ENCODE results near the gene KCNQ1.

KCNQ1 gene

GRCh38 chr11:2410616-2411015, 34.2 kb upstream of the KCNQ1 start:
- no peaks in the 10 kb centered on the region for H3K36me3 ChIP-seq (ENCODE audit: control insufficient read depth in 1 of 2, insufficient read depth in 2 of 2, low read depth in 1 of 2, low read length in 2 of 2)
- H2BK12ac ChIP-seq (ENCODE audit: low read length in 2 of 2): no peak overlapping the region
- peaks cover 40% of the 10 kb centered on the region in 2 experiments for H3K27me3 ChIP-seq (ENCODE audit: control insufficient read depth in 1 of 2, insufficient read depth in 1 of 2, low read length in 2 of 2)
- H3K4me3 ChIP-seq (ENCODE audit: insufficient read depth in 1 of 2, low read depth in 1 of 2, low read length in 2 of 2): no peak overlapping the region
- peak overlapping the region; percentile 7 for H4K91ac ChIP-seq (ENCODE audit: low read length)
- H4K8ac ChIP-seq (ENCODE audit: low read length): no peak overlapping the region
- H3K18ac ChIP-seq (ENCODE audit: low read depth in 1 of 2, low read length in 2 of 2): no peak overlapping the region
- H3K4ac ChIP-seq (ENCODE audit: low read depth in 1 of 2, low read length in 2 of 2): no peak overlapping the region
- no peak overlapping the region for H2AFZ ChIP-seq (ENCODE audit: low read depth, low read length)
- no peak overlapping the region for H3K4me2 ChIP-seq (ENCODE audit: low read length, poor library complexity, severe bottlenecking)
- H3K79me1 ChIP-seq (replicated peaks; ENCODE audit: low read length, poor library complexity, severe bottlenecking): no peaks in the 10 kb centered on the region
- no peak overlapping the region for H2BK15ac ChIP-seq (ENCODE audit: low read depth, poor library complexity, severe bottlenecking)
- WGBS: 79% methylated on average over 8 of the region's 9 CpGs
- H2BK5ac ChIP-seq (ENCODE audit: low read depth, low read length, poor library complexity, severe bottlenecking): peak overlapping the region; percentile 6
- H3K27ac ChIP-seq (ENCODE audit: low read length, poor library complexity, severe bottlenecking): no peak overlapping the region
- H3K14ac ChIP-seq (ENCODE audit: low read length in 2 of 2): no peak overlapping the region
- peaks cover 2% of the 10 kb centered on the region for H3K4me1 ChIP-seq (ENCODE audit: control insufficient read depth, insufficient read depth, low read depth, low read length)
- no peak overlapping the region for H3K9ac ChIP-seq (ENCODE audit: low read length)
- H3K9me3 ChIP-seq (ENCODE audit: control insufficient read depth, low read length): no peaks in the 10 kb centered on the region
- H3K23ac ChIP-seq (ENCODE audit: low read length in 2 of 2): peak overlapping the region in 1 of 2 experiments; percentile 23
- H2AK5ac ChIP-seq (ENCODE audit: low read length, severe bottlenecking): no peak overlapping the region
- DNase-seq: no peak
- no peak overlapping the region for H2BK120ac ChIP-seq (ENCODE audit: low read depth, low read length)

DNA sequence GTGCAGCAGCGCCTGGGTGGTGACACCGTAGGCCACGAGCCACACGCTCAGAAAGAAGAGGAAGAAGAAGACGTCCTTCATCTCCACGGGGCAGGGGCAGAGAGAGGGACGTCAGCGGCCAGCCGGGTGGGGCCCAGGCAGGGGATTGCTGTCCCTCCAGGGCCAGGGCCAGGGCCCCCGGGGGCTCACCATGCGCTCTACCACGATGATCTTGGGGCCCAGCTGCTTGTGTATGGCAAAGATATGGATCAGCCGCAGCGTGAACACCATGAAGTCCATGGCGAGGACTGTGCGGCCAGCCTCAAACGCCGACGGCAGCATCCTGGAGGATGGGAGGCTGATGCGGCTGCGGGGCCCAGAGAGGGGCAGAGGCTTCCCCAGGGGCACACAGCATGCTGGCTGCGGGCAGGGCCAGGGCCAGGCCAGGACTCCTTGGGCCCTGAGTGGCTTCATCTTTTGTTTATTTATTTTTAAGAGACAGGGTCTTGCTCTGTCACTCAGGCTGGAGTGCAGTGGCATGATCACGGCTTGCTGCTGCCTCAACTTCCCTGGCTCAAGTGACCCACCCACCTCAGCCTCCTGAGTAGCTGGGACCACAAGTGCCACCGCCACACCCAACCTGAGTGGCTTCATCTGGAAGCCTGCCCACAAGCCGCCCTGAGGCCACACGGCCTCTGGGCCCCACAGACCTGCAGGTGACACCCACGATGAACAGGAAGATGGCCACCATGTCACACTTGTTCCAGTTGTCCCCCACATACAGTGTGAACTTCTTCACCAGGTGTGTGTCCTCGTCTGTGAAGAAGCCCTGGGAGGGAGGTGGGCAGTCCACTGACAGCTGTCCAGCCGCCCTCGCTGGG, 33.1 kb upstream of the KCNQ1 start:
- 87% methylated on average over 30 of the region's 30 CpGs for WGBS
- Histone ChIP-seq H2AFZ (ENCODE audit: low read depth, low read length) (no peak overlapping the region), H3K27me3 (ENCODE audit: control insufficient read depth in 1 of 2, insufficient read depth in 1 of 2, low read length in 2 of 2) (peaks cover 40 to 49% of the 10 kb centered on the region in 2 experiments), H3K27ac (ENCODE audit: low read length, poor library complexity, severe bottlenecking) (no peak overlapping the region), H3K79me1 (replicated peaks; ENCODE audit: low read length, poor library complexity, severe bottlenecking) (no peaks in the 10 kb centered on the region), H4K8ac (ENCODE audit: low read length) (no peak overlapping the region), H3K4ac (ENCODE audit: low read depth in 1 of 2, low read length in 2 of 2) (no peak overlapping the region), H3K9ac (ENCODE audit: low read length) (no peak overlapping the region), H3K36me3 (ENCODE audit: control insufficient read depth in 1 of 2, insufficient read depth in 2 of 2, low read depth in 1 of 2, low read length in 2 of 2) (no peaks in the 10 kb centered on the region), H3K9me3 (ENCODE audit: control insufficient read depth, low read length) (no peaks in the 10 kb centered on the region), H3K4me3 (ENCODE audit: insufficient read depth in 1 of 2, low read depth in 1 of 2, low read length in 2 of 2) (no peak overlapping the region), H3K4me2 (ENCODE audit: low read length, poor library complexity, severe bottlenecking) (no peak overlapping the region), H3K4me1 (ENCODE audit: control insufficient read depth, insufficient read depth, low read depth, low read length) (no peaks in the 10 kb centered on the region), H2BK12ac (ENCODE audit: low read length in 2 of 2) (no peak overlapping the region), H3K18ac (ENCODE audit: low read depth in 1 of 2, low read length in 2 of 2) (no peak overlapping the region), H3K23ac (ENCODE audit: low read length in 2 of 2) (no peak overlapping the region), H2BK5ac (ENCODE audit: low read depth, low read length, poor library complexity, severe bottlenecking) (no peak overlapping the region), H3K14ac (ENCODE audit: low read length in 2 of 2) (no peak overlapping the region), H2BK120ac (ENCODE audit: low read depth, low read length) (no peak overlapping the region), H2BK15ac (ENCODE audit: low read depth, poor library complexity, severe bottlenecking) (no peak overlapping the region), H4K91ac (ENCODE audit: low read length) (peak overlapping the region; percentile 76), H2AK5ac (ENCODE audit: low read length, severe bottlenecking) (no peak overlapping the region)
- no peak for DNase-seq

DNA sequence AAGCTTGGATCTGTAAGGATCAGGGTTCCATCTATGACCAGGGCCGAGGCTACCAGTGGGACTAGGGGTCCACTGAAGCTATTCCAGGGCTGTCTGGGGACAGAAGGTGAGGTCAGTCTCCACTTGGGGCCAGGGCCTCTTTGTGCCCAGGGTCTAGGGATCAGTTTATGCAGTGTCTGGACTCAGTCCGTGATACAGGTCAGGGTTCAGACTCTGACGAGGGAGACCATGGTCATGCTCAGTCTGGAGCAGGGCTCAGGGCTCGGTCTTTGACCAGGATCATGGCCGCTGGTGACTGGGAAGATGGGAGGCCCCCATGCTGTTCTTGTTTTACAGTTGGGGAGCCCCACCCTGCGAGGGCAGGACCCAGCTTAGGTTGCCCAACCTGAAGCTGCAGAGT, 32.5 kb upstream of the KCNQ1 start:
- Histone ChIP-seq H3K36me3 (ENCODE audit: control insufficient read depth in 1 of 2, insufficient read depth in 2 of 2, low read depth in 1 of 2, low read length in 2 of 2) (no peaks in the 10 kb centered on the region), H3K4me1 (ENCODE audit: control insufficient read depth, insufficient read depth, low read depth, low read length) (no peaks in the 10 kb centered on the region), H2AFZ (ENCODE audit: low read depth, low read length) (no peak overlapping the region), H2BK5ac (ENCODE audit: low read depth, low read length, poor library complexity, severe bottlenecking) (no peak overlapping the region), H3K9me3 (ENCODE audit: control insufficient read depth, low read length) (no peaks in the 10 kb centered on the region), H4K91ac (ENCODE audit: low read length) (peak overlapping the region; percentile 76), H2AK5ac (ENCODE audit: low read length, severe bottlenecking) (no peak overlapping the region), H2BK12ac (ENCODE audit: low read length in 2 of 2) (no peak overlapping the region), H3K4me3 (ENCODE audit: insufficient read depth in 1 of 2, low read depth in 1 of 2, low read length in 2 of 2) (no peak overlapping the region), H3K23ac (ENCODE audit: low read length in 2 of 2) (no peak overlapping the region), H3K14ac (ENCODE audit: low read length in 2 of 2) (no peak overlapping the region), H2BK15ac (ENCODE audit: low read depth, poor library complexity, severe bottlenecking) (no peak overlapping the region), H3K9ac (ENCODE audit: low read length) (no peak overlapping the region), H3K4ac (ENCODE audit: low read depth in 1 of 2, low read length in 2 of 2) (no peak overlapping the region), H3K4me2 (ENCODE audit: low read length, poor library complexity, severe bottlenecking) (no peak overlapping the region), H3K27ac (ENCODE audit: low read length, poor library complexity, severe bottlenecking) (no peak overlapping the region), H3K27me3 (ENCODE audit: control insufficient read depth in 1 of 2, insufficient read depth in 1 of 2, low read length in 2 of 2) (peaks cover 38 to 48% of the 10 kb centered on the region in 2 experiments), H4K8ac (ENCODE audit: low read length) (no peak overlapping the region), H3K18ac (ENCODE audit: low read depth in 1 of 2, low read length in 2 of 2) (no peak overlapping the region), H3K79me1 (replicated peaks; ENCODE audit: low read length, poor library complexity, severe bottlenecking) (no peaks in the 10 kb centered on the region), H2BK120ac (ENCODE audit: low read depth, low read length) (no peak overlapping the region)
- no peak for DNase-seq
- 80% methylated on average over 6 of the region's 6 CpGs for WGBS

DNA sequence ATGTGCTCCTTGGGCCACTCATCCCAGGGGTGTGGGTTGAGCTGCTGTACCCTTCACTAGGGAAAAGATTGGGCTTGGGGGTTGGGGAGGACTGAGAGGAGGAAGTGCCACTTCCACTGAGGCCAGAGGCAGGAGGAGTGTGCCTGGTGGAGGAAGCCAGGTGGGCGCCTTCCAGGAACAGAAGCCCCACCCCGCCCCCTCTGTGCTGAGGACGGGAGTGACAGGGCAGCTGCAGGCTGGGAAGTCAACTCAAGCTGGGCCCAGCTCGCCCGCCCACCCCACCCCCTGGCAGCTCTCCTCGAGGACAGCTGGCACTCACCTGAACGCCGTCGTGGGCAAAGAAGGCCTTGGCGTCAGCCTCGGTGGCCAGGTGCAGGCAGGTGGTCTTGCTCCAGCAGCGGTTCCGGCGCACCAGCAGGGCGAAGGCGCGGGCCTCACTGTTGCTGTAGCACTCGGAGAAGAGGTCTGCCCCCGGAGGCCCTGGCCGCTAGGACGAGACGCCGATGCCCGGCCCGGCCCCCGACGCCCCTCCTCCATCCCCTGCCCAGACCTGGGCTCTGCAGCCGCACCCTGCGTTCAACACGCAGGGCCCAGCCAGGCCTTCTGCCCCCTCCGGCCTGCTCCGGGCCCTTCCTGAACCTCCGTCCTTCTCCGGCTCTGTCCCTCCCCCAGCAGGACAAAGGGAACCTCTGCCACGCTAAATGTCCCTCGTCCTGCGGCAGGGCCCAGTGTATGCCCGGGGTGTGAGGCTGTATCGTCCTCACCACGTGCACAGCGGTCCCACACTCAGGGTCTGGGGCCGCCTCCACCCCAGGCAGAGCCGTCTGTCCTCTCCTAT, 30.8 kb upstream of the KCNQ1 start:
- no peak overlapping the region for H3K9ac ChIP-seq (ENCODE audit: low read length)
- WGBS: 91% methylated on average over 43 of the region's 43 CpGs
- peaks cover 21 to 37% of the 10 kb centered on the region in 2 experiments for H3K27me3 ChIP-seq (ENCODE audit: control insufficient read depth in 1 of 2, insufficient read depth in 1 of 2, low read length in 2 of 2)
- H3K27ac ChIP-seq (ENCODE audit: low read length, poor library complexity, severe bottlenecking): no peak overlapping the region
- no peak overlapping the region for H3K23ac ChIP-seq (ENCODE audit: low read length in 2 of 2)
- no peak overlapping the region for H4K8ac ChIP-seq (ENCODE audit: low read length)
- no peak overlapping the region for H3K4me2 ChIP-seq (ENCODE audit: low read length, poor library complexity, severe bottlenecking)
- H2BK5ac ChIP-seq (ENCODE audit: low read depth, low read length, poor library complexity, severe bottlenecking): no peak overlapping the region
- H2BK120ac ChIP-seq (ENCODE audit: low read depth, low read length): no peak overlapping the region
- no peaks in the 10 kb centered on the region for H3K79me1 ChIP-seq (replicated peaks; ENCODE audit: low read length, poor library complexity, severe bottlenecking)
- H3K36me3 ChIP-seq (ENCODE audit: control insufficient read depth in 1 of 2, insufficient read depth in 2 of 2, low read depth in 1 of 2, low read length in 2 of 2): no peaks in the 10 kb centered on the region
- no peak overlapping the region for H3K4ac ChIP-seq (ENCODE audit: low read depth in 1 of 2, low read length in 2 of 2)
- no peak overlapping the region for H3K4me3 ChIP-seq (ENCODE audit: insufficient read depth in 1 of 2, low read depth in 1 of 2, low read length in 2 of 2)
- H3K4me1 ChIP-seq (ENCODE audit: control insufficient read depth, insufficient read depth, low read depth, low read length): no peaks in the 10 kb centered on the region
- H2BK12ac ChIP-seq (ENCODE audit: low read length in 2 of 2): no peak overlapping the region
- no peaks in the 10 kb centered on the region for H3K9me3 ChIP-seq (ENCODE audit: control insufficient read depth, low read length)
- no peak overlapping the region for H4K91ac ChIP-seq (ENCODE audit: low read length)
- no peak for DNase-seq
- H3K14ac ChIP-seq (ENCODE audit: low read length in 2 of 2): no peak overlapping the region
- no peak overlapping the region for H2BK15ac ChIP-seq (ENCODE audit: low read depth, poor library complexity, severe bottlenecking)
- H2AFZ ChIP-seq (ENCODE audit: low read depth, low read length): no peak overlapping the region
- no peak overlapping the region for H3K18ac ChIP-seq (ENCODE audit: low read depth in 1 of 2, low read length in 2 of 2)
- H2AK5ac ChIP-seq (ENCODE audit: low read length, severe bottlenecking): no peak overlapping the region

All from mesenchymal stem cell (in vitro differentiated cells and primary cell).